Tibial nerve (tissue), 4 donors: ENCODE data around the gene ZNF385C. TPM values are rescaled to one million over a fixed set of nuclear protein-coding genes. Genes with fewer than 3 reads are reported as not detected.

ENCODE experiments used
- DNase-seq, 2 donors: peaks; one replicate each; pipeline ENCODE4 v3.0.0-alpha.2; 2019; ENCODE audit warnings: low spot score in 2 of 2
- H3K27ac ChIP-seq, 4 donors: fragments of 200-600 bp; sonication (generic) in 3 of 4; one replicate each; pipeline ENCODE4 v1.5.1; 2017 to 2019; ENCODE audit warnings: mild to moderate bottlenecking in 1 of 4
- H3K27me3 ChIP-seq, 2 donors: fragments of 200-600 bp; sonication (generic) in 1 of 2; one replicate each; pipeline versions ENCODE4 v1.5.1 to v1.6.0; 2017 to 2019
- H3K36me3 ChIP-seq, 3 donors: fragments of 200-600 bp; sonication (generic); one replicate each; pipeline ENCODE4 v1.5.1; 2018 to 2019
- H3K4me1 ChIP-seq, 4 donors: fragments of 200-600 bp; sonication (generic) in 3 of 4; one replicate each; pipeline ENCODE4 v1.5.1; 2017 to 2019
- H3K4me3 ChIP-seq, 4 donors: fragments of 200-600 bp; sonication (generic) in 3 of 4; one replicate each; pipeline ENCODE4 v1.5.1; 2017 to 2019; ENCODE audit warnings: mild to moderate bottlenecking in 1 of 4, moderate library complexity in 1 of 4
- H3K9me3 ChIP-seq, 4 donors: fragments of 200-600 bp; sonication (generic) in 3 of 4; one replicate each; pipeline ENCODE4 v1.5.1; 2017 to 2019
- CTCF ChIP-seq, 5 experiments: fragments of 200-600 bp in 3 of 5; fragments of 450-650 bp in 2 of 5; sonication (generic) in 3 of 5; IDR thresholded peaks; one replicate each; pipeline ENCODE4 v1.5.1; 2016 to 2019; ENCODE audit warnings: antibody characterized with exemption in 5 of 5, mild to moderate bottlenecking in 3 of 5, moderate library complexity in 2 of 5
- EP300 ChIP-seq, 2 donors: sonication (generic); formaldehyde crosslinking; IDR thresholded peaks; one replicate each; pipeline ENCODE4 v1.6.1; 2017; ENCODE audit warnings: antibody characterized with exemption in 2 of 2, mild to moderate bottlenecking in 1 of 2
- POLR2A ChIP-seq, 2 donors: fragments of 450-650 bp; IDR thresholded peaks; one replicate each; pipeline ENCODE4 v1.6.1; 2017; ENCODE audit warnings: antibody characterized with exemption in 2 of 2, mild to moderate bottlenecking in 2 of 2, moderate library complexity in 2 of 2
- WGBS, 2 donors: methylation state at CpG; one replicate each; pipeline ENCODE4 v1.1.5; 2018; 5-methylcytosine and 5-hydroxymethylcytosine counted together
- total RNA-seq, 4 donors: library from RNA; depleted of rRNA; stranded (reverse); fragments of >200 nt; gene quantifications; one replicate each; pipeline ENCODE4 v1.1.0, GENCODE V29; 2016

ZNF385C gene
- total RNA-seq, 4 donors from 2014 or later = 0.20 to 1.5 TPM; not detected in 2

GRCh38 chr17:42045719-42046118 is 52.6 kb downstream of the ZNF385C start:
- H3K9me3 ChIP-seq = no peaks in the 10 kb centered on the region
- no peak overlapping the region for H3K27ac ChIP-seq
- H3K4me1 ChIP-seq = peaks cover 0 to 9% (median 0%) of the 10 kb centered on the region in 4 donors
- TF ChIP-seq EP300 (IDR thresholded peaks at IDR 0.05) (no peak), POLR2A (IDR thresholded peaks at IDR 0.05) (no peak), CTCF (IDR thresholded peaks at IDR 0.05) (no peak)
- H3K27me3 ChIP-seq = no peaks in the 10 kb centered on the region
- H3K4me3 ChIP-seq = no peak overlapping the region
- DNase-seq = no peak
- WGBS, 2 donors = 81 to 91% methylated on average over 1 of the region's 1 CpG
- H3K36me3 ChIP-seq = peaks cover 0 to 12% (median 0%) of the 10 kb centered on the region in 3 donors

GRCh38 chr17:42042598-42043319 is 55.5 kb downstream of the ZNF385C start:
- 90 to 94% methylated on average over 19 to 20 of the region's 20 CpGs for WGBS, 2 donors
- peaks cover 0 to 15% (median 0%) of the 10 kb centered on the region in 3 donors for H3K36me3 ChIP-seq
- TF ChIP-seq POLR2A (IDR thresholded peaks at IDR 0.05) (no peak), EP300 (IDR thresholded peaks at IDR 0.05) (no peak), CTCF (IDR thresholded peaks at IDR 0.05) (no peak)
- no peak overlapping the region for H3K27ac ChIP-seq
- no peaks in the 10 kb centered on the region for H3K27me3 ChIP-seq
- H3K4me1 ChIP-seq = peaks cover 0 to 6% (median 2%) of the 10 kb centered on the region in 4 donors
- no peak for DNase-seq
- no peaks in the 10 kb centered on the region for H3K9me3 ChIP-seq
- H3K4me3 ChIP-seq = no peak overlapping the region

GRCh38 chr17:42041619-42042018 is 56.7 kb downstream of the ZNF385C start:
- Histone ChIP-seq H3K4me1 (peaks cover 0 to 6% (median 2%) of the 10 kb centered on the region in 4 donors), H3K27ac (no peak overlapping the region), H3K36me3 (peaks cover 0 to 15% (median 0%) of the 10 kb centered on the region in 3 donors), H3K9me3 (no peaks in the 10 kb centered on the region), H3K4me3 (no peak overlapping the region), H3K27me3 (no peaks in the 10 kb centered on the region)
- no peak for DNase-seq
- TF ChIP-seq POLR2A (IDR thresholded peaks at IDR 0.05) (no peak), CTCF (IDR thresholded peaks at IDR 0.05) (no peak), EP300 (IDR thresholded peaks at IDR 0.05) (no peak)

GRCh38 chr17:42040818-42041217 is 57.5 kb downstream of the ZNF385C start:
- WGBS, 2 donors = 90 to 98% methylated on average over 4 to 6 of the region's 10 CpGs
- H3K9me3 ChIP-seq = no peaks in the 10 kb centered on the region
- DNase-seq = no peak
- H3K27ac ChIP-seq = no peak overlapping the region
- peaks cover 0 to 15% (median 0%) of the 10 kb centered on the region in 3 donors for H3K36me3 ChIP-seq
- TF ChIP-seq CTCF (IDR thresholded peaks at IDR 0.05) (no peak), EP300 (IDR thresholded peaks at IDR 0.05) (no peak), POLR2A (IDR thresholded peaks at IDR 0.05) (no peak)
- no peaks in the 10 kb centered on the region for H3K27me3 ChIP-seq
- peaks cover 0 to 6% (median 2%) of the 10 kb centered on the region in 4 donors for H3K4me1 ChIP-seq
- H3K4me3 ChIP-seq = no peak overlapping the region
